ENCODE results near the gene DDX31. TPM values are rescaled to one million over a fixed set of nuclear protein-coding genes. Genes with fewer than 3 reads are reported as not detected.

Gene DDX31
- total RNA-seq, 1 donor from 2014 or later = 3.8 TPM

DNA sequence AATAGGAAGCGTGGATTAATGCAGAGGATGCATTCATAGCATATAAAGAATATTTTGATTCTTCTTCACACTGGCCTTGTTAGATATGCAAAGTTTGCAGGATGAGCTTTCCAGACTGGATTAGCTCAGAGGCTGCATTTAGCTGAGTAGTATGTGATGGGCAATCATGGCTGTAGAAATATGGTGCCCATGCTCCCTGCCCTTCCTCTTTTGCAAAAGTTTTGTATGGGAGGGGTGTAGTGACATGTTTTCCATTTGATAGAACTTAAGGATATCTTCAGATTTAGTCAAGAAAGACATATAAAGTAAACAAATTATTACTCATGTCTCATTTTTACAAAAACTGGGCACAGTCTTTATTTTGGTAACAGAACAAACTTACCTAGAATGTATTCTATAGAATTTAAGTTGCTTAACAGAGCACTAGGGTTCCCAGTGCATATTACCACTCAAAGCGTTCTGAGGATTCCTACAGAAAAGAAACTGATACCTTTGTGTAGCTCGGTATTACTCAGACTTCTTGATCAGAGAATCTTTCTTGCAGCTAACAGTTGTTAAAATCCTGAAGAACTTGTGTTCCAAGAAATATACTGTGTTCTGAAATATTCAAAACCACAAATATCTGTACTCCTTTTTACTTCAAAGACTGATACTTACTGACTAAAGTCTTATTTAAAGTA lies 10.3 kb upstream of the DDX31 start:
- ATAC-seq (ENCODE audit: poor library complexity) (no peak), DNase-seq (no peak)
- intact Hi-C loops (cut with DNase I) = no loop called here

DNA sequence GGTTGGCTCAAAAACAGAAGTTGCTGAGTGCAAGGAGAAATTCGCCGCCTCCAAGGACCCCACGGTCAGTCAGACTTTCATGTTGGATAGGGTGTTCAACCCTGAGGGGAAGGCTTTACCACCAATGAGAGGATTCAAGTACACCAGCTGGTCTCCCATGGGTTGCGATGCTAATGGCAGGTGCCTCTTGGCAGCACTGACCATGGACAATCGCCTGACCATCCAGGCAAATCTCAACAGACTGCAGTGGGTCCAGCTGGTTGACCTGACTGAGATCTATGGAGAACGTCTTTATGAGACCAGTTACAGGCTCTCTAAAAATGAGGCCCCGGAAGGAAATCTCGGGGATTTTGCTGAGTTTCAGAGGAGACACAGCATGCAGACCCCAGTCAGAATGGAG lies 8.2 kb upstream of the DDX31 start:
- ATAC-seq (ENCODE audit: poor library complexity) = no peak
- no peak for DNase-seq
- intact Hi-C loops (cut with DNase I) = no loop called here

GRCh38 chr9:132674485-132674884 lies 4.7 kb upstream of the DDX31 start:
- DNase-seq (no peak), ATAC-seq (ENCODE audit: poor library complexity) (no peak)
- intact Hi-C loops (cut with DNase I) = no loop called here

DNA sequence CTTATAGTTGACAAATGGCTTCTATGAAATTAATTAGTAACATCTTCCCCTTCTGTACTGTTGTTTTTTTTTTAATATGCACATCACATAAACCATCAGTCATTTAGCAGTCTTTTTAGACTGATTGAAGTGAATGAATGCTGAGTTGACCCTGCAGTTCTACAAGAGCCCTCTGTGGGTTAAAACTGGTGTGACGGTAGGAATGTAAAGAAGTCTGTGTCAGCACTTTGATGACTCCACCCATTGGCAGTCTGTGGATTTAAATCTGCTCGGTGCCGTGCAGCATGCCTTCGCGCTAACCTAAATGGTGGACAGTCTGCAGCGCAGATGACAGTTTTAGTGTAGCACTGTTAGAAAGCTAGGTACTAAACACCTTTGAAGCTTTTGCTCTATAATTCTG lies 3.6 kb upstream of the DDX31 start:
- intact Hi-C loops (cut with DNase I) = no loop called here
- ATAC-seq (ENCODE audit: poor library complexity) (no peak), DNase-seq (no peak)

- no peak for ATAC-seq (ENCODE audit: poor library complexity)
- intact Hi-C loops (cut with DNase I) = no loop called here
- DNase-seq = no peak
Measured at GRCh38 chr9:132672413-132672690, 2.6 kb upstream of the DDX31 start.

- intact Hi-C loops (cut with DNase I) = no loop called here
- DNase-seq (no peak), ATAC-seq (ENCODE audit: poor library complexity) (no peak)
Measured at GRCh38 chr9:132671620-132672412, 2.0 kb upstream of the DDX31 start.

- ATAC-seq (ENCODE audit: poor library complexity) (peak; percentile 7), DNase-seq (peak; percentile 46)
- intact Hi-C loops (cut with DNase I) = no loop called here
Measured at GRCh38 chr9:132670457-132671391, 941 bp upstream of the DDX31 start, which contains the start of gene GTF3C4. Gene GTF3C4 (plus strand): TSS chr9:132670464. CDS start chr9:132670599, 135 bp downstream.

DNA sequence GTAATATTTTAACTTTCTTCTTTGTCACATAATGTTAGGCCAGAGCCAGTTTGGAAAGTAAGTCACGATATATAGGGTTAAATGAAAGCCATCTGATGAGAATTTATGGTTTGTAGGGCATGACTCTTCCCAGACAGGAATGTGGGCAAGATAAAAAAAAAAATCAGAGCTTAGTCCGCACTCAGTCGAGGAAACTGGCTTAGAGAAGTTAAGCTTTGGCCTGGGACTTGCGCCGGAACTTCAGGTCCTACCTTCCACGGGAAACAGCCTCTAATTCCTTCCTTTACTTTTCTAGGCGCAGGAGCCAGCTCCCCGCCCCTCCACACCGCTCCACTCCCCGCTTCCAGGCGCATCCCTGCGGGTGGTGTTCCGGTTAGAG lies 475 bp downstream of the DDX31 start:
- intact Hi-C loops (cut with DNase I) = no loop called here
- DNase-seq = no peak
- ATAC-seq (ENCODE audit: poor library complexity) = peak; percentile 59

- DNase-seq (no peak), ATAC-seq (ENCODE audit: poor library complexity) (no peak)
- intact Hi-C loops (cut with DNase I) = no loop called here
Measured at GRCh38 chr9:132663851-132664250, 5.9 kb downstream of the DDX31 start.

DNA sequence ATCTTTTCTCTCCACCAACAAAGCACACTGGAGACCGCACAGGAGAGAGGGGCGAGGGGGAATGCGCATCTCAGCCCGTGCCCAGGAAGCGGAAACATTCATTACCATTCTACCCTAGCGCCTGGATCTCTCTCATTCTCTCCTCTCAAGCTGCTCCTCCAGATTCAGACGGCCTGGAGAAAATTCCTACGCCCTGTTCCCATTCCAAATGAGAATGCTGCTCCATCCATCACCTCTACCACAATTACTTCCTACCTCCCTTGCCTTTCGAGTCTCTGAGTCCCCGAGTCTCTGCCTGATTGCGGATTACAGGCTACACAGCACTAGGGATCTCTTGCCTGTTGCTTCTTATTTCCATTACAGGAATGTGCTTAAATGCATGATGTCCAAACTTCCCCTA lies 6.7 kb downstream of the DDX31 start:
- ATAC-seq (ENCODE audit: poor library complexity) (no peak), DNase-seq (no peak)
- intact Hi-C loops (cut with DNase I) = no loop called here

GRCh38 chr9:132662152-132662945 lies 7.4 kb downstream of the DDX31 start:
- intact Hi-C loops (cut with DNase I) = no loop called here
- DNase-seq = no peak
- ATAC-seq (ENCODE audit: poor library complexity) = no peak

DNA sequence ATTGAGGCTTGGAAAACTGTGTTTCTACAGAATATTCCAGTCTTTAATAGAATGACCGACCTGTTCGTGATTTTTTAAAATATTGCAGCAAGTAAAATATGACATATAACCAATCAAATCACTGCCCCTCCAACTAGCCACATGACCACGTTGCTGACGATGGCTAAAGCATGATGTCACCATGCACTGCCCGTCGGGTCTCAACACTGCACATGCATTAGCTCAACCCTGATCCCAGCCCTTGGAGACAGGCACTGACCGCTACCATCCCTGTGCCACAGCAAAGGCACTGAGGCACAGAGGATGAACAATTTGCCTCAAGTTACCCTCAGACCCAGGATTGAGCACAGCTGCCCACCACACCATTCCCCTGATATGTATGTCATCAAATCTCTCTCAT lies 13.5 kb downstream of the DDX31 start:
- no peak for ATAC-seq (ENCODE audit: poor library complexity)
- intact Hi-C loops (cut with DNase I) = no loop called here
- no peak for DNase-seq

DNA sequence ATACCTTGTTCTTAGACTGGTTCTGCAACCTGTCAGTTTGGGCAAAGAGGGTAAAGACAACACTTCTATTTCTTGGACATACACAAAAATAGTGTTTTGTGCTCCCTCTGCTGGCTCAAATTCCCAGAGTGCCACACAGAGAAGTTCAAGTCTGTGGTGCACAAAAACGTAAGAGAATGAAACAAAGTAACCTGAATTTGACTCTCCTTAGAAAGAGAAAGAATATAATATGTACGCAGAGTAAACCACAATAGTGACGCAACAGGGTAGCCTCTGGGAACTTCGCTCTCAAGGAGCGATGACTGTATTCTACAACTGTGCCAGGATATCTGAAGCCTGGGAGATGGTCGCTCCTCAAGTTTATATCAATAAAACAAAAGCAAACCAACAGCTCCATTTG lies 18.5 kb downstream of the DDX31 start:
- no peak for ATAC-seq (ENCODE audit: poor library complexity)

DNA sequence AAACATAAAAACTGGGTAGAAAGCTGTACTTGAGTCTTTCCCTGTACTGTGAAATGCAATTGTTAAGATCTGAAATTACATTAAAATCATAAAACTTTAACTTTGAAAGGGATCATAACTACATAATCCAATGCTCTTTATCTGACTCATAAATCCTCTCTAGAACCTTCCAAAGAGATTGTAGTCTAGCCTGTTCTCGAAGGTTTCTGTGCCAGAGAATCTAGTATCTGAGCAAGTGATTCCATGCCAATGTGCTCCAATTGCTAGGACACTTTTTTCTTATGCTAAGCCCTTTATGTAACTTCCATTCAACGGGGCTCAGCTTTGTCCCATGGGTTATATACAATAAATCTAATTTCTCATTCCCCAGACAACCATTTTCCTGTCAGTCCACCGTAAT lies 21.1 kb downstream of the DDX31 start:
- DNase-seq (no peak), ATAC-seq (ENCODE audit: poor library complexity) (no peak)
- intact Hi-C loops (cut with DNase I) = no loop called here

More for the DNA sequence above, 18.5 kb downstream of the DDX31 start:
- intact Hi-C loops (cut with DNase I) = no loop called here
- no peak for DNase-seq

DNA sequence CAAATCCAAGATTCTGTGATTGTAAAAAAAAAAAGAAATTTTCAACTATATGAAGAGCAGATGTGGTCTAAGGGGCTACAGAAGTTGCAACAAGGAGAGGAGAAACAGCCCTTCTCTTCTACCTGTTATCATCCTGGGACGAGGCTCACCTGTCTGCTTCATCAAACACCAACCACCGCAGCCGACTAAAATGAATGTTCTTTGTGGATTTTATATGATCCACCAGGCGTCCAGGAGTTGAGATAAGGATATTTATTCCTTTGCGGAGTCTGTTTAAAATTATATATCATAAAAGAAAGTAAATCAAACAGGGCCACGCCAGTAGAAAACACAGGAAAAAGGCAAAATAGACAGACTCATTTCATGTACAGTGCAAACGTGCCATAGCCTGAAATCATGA lies 21.5 kb downstream of the DDX31 start:
- ATAC-seq (ENCODE audit: poor library complexity) = no peak
- intact Hi-C loops (cut with DNase I) = no loop called here
- DNase-seq = no peak

- intact Hi-C loops (cut with DNase I) = no loop called here
- ATAC-seq (ENCODE audit: poor library complexity) = no peak
Measured at GRCh38 chr9:132647806-132648205, 22.0 kb downstream of the DDX31 start.

DNA sequence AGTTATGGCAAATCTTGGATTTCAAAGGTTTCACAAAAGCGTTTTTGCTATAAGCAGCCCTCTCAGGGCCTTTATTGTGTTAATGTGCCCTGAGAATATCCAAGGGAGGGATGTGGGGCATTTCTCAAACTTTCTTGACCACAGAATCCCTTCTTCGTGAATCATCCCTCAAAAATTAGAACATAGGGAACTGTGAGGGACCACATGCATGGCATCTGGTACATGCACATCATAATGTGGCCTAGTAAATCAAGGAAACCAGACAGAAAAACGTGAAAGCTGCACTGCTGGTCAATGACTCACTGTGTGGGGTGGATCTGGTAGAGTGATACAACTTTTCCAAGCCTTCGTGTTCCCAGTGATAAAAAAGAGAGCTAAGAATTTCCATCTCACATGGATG lies 22.4 kb downstream of the DDX31 start:
- intact Hi-C loops (cut with DNase I) = no loop called here
- no peak for DNase-seq

More at GRCh38 chr9:132647806-132648205, 22.0 kb downstream of the DDX31 start:
- no peak for DNase-seq

DNA sequence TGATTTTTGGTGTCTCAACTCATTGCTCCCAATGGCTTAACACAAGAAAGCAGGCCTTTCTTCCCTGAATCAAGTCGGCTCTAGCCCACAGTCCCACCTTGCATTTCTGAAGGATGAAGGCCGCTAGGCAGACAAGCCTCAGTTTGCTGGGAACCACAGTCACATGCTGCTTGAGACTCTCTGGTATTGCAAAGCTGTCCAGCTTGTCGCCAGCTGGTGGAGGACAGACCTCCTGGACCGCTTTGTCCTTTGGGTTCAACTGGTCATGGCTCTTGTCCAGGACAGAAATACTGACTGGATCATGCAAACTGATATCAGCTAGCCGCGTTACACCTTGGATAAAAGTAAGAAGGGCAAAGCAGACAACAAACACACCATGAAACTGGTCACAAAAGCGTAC lies 23.1 kb downstream of the DDX31 start:
- ATAC-seq (ENCODE audit: poor library complexity) (no peak), DNase-seq (no peak)
- intact Hi-C loops (cut with DNase I) = no loop called here

More for the DNA sequence above, 22.4 kb downstream of the DDX31 start:
- no peak for ATAC-seq (ENCODE audit: poor library complexity)

DNA sequence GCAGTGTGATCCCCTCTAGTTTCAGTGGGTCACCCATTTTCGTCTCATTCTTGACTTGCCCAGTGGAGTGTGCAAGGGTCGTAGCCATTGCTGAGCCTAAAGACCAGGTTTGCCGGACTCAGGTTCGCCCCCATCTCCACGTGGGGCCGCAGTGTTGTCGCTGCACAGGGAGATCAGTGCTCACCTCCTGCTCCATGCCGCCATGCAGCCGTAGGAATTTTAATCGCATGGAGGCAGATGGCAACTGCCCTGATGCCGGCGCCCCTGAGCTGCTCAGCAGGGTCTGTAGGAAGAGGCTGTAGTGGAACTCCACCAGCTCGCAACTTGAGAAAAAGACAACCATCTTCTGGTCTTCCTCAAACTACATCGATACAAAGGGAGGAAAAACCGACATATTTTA lies 24.1 kb downstream of the DDX31 start:
- intact Hi-C loops (cut with DNase I) = no loop called here
- DNase-seq = no peak
- ATAC-seq (ENCODE audit: poor library complexity) = no peak
